Body of pancreas (tissue), 4 donors: ENCODE results near the gene SVEP1. TPM values are rescaled to one million over a fixed set of nuclear protein-coding genes. Genes with fewer than 3 reads are reported as not detected.

Experiments used
- ATAC-seq: fragments of 150-250 bp; one replicate; pipeline ENCODE4 v1.9.1; 2016
- DNase-seq, 4 donors: peaks; one replicate each; pipeline ENCODE4 v3.0.0-alpha.2; 2019
- H3K27ac ChIP-seq, 4 donors: fragments of 200-600 bp; sonication (generic); 1 replicate in 3 of 4; 2 replicates in 1 of 4; pipeline versions ENCODE4 v1.5.1 to v1.6.1; 2016 to 2019; ENCODE audit warnings: mild to moderate bottlenecking in 1 of 4, mixed read lengths in 1 of 4, moderate library complexity in 1 of 4
- H3K27me3 ChIP-seq, 2 donors: fragments of 200-600 bp; sonication (generic); one replicate each; pipeline ENCODE4 v1.6.0; 2016; ENCODE audit warnings: mild to moderate bottlenecking in 1 of 2
- H3K36me3 ChIP-seq, 2 donors: fragments of 200-600 bp; sonication (generic); replicated peaks in 1 of 2; 2 replicates each; pipeline ENCODE4 v1.5.1; 2016; ENCODE audit warnings: low read depth in 2 of 2; ENCODE audit not compliant: insufficient read depth in 1 of 2
- H3K4me1 ChIP-seq: fragments of 200-600 bp; sonication (generic); one replicate; pipeline ENCODE4 v1.6.0; 2016
- H3K4me3 ChIP-seq, 2 donors: fragments of 200-600 bp; sonication (generic); 1 replicate in 1 of 2; 2 replicates in 1 of 2; pipeline ENCODE4 v1.5.1; 2016 to 2019
- H3K9me3 ChIP-seq, 3 donors: fragments of 200-600 bp; sonication (generic); 1 replicate in 2 of 3; 2 replicates in 1 of 3; pipeline ENCODE4 v1.5.1; 2016
- POLR2A ChIP-seq, 3 donors: fragments of 450-650 bp; IDR thresholded peaks; one replicate each; pipeline ENCODE4 v1.6.1; 2016; ENCODE audit warnings: antibody characterized with exemption in 3 of 3, mild to moderate bottlenecking in 2 of 3
- WGBS, 2 donors: methylation state at CpG; one replicate each; pipeline ENCODE4 v1.1.5; 2017; 5-methylcytosine and 5-hydroxymethylcytosine counted together
- intact Hi-C: fragments of 100-400 bp; cut with DNase I; formaldehyde crosslinking; loops from one replicate; pipeline ENCODE4 v1.15.1; 2023
- total RNA-seq, 2 donors: library from RNA; depleted of rRNA; stranded (reverse); fragments of >200 nt; gene quantifications; one replicate each; pipeline ENCODE4 v1.1.0, GENCODE V29; 2016
- TF ChIP-seq, protein P1 (sequence below), 7 experiments: fragments of 450-650 bp in 4 of 7; fragments of 200-600 bp in 3 of 7; sonication (generic) in 3 of 7; IDR thresholded peaks; one replicate each; pipeline ENCODE4 v1.5.1; 2016 to 2019; ENCODE audit warnings: antibody characterized with exemption in 7 of 7

The SVEP1 gene
- total RNA-seq, 2 donors from 2014 or later = 23.7 to 34.0 TPM

DNA sequence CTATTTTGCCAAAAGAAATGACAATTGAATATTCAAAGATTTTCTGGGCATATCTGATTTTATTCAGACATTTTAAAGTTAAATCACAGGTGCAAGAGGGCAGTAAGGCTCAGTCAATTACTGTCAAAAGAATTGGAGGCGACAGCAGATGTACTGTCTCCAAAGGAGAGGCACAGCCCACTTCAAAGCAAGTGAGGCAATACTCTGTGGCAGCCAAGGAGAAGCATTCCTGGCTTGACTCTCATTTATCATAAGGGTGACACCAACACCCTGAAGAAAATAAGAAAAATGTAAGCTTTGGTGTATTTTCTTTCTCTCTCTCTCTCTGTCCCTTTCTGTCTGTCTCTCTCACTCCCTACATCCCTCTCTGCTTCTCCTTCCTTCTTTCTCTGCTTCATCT lies 93.3 kb downstream of the SVEP1 start:
- 77% methylated on average over 1 of the region's 1 CpG for WGBS, 2 donors

DNA sequence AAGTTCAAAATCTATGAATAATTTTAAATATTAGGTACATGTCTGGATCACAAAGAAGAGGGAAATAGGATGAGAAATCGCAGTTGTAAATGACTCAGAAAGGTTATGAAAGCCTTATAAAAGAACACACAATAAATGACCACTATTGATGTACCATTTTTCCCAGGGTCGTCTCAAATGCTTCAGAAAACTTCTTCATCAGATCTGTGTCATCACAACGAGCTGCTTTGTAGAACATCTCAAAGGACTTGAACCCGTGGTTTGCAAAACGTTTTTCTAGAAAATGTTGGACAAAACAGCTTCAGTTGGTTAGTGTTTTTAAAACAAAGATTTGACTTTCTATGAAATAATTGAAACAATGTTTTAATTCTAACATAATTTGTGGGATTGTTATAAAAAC lies 100.1 kb downstream of the SVEP1 start:
- 49 to 57% methylated on average over 5 of the region's 5 CpGs for WGBS, 2 donors

More for the DNA sequence above, 93.3 kb downstream of the SVEP1 start:
- ATAC-seq (no peak), DNase-seq (no peak)
- Histone ChIP-seq H3K4me3 (no peak overlapping the region), H3K27ac (no peak overlapping the region), H3K36me3 (no peaks in the 10 kb centered on the region), H3K4me1 (no peaks in the 10 kb centered on the region), H3K27me3 (no peaks in the 10 kb centered on the region), H3K9me3 (no peaks in the 10 kb centered on the region)
- TF ChIP-seq POLR2A (IDR thresholded peaks at IDR 0.05) = no peak
- TF ChIP-seq, protein P1, sequence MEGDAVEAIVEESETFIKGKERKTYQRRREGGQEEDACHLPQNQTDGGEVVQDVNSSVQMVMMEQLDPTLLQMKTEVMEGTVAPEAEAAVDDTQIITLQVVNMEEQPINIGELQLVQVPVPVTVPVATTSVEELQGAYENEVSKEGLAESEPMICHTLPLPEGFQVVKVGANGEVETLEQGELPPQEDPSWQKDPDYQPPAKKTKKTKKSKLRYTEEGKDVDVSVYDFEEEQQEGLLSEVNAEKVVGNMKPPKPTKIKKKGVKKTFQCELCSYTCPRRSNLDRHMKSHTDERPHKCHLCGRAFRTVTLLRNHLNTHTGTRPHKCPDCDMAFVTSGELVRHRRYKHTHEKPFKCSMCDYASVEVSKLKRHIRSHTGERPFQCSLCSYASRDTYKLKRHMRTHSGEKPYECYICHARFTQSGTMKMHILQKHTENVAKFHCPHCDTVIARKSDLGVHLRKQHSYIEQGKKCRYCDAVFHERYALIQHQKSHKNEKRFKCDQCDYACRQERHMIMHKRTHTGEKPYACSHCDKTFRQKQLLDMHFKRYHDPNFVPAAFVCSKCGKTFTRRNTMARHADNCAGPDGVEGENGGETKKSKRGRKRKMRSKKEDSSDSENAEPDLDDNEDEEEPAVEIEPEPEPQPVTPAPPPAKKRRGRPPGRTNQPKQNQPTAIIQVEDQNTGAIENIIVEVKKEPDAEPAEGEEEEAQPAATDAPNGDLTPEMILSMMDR (IDR thresholded peaks at IDR 0.05) = no peak
- intact Hi-C loops = no loop called here

DNA sequence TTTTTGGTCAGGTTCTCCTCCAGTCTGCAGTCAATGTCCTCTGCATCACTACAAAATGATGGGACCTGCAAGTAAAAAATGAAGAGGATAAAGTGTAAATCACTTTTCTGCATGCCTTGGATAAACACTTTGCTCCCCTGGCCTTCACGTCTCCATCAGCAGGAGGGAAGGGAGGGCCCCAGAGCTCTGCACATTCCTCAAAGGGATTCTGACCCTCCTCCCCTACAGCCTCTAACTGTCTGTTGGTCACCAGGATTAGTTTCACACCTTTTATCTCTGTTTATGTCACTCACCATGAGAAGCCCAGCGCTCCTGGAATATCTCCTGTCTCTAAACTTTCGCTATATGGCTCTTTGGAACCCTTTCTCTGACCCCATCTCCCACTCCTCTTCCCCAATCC lies 103.3 kb downstream of the SVEP1 start:
- 29 to 33% methylated on average over 3 of the region's 3 CpGs for WGBS, 2 donors
- H3K9me3 ChIP-seq = no peaks in the 10 kb centered on the region
- intact Hi-C loops = no loop called here
- H3K27ac ChIP-seq = no peak overlapping the region
- no peaks in the 10 kb centered on the region for H3K36me3 ChIP-seq
- no peaks in the 10 kb centered on the region for H3K4me1 ChIP-seq
- no peak overlapping the region for H3K4me3 ChIP-seq
- no peaks in the 10 kb centered on the region for H3K27me3 ChIP-seq
- no peak for ATAC-seq
- no peak for DNase-seq
- TF ChIP-seq POLR2A (IDR thresholded peaks at IDR 0.05) = no peak
- TF ChIP-seq, protein P1 (IDR thresholded peaks at IDR 0.05) = no peak

More for the DNA sequence above, 100.1 kb downstream of the SVEP1 start:
- no peaks in the 10 kb centered on the region for H3K36me3 ChIP-seq
- ATAC-seq (no peak), DNase-seq (no peak)
- H3K27me3 ChIP-seq = no peaks in the 10 kb centered on the region
- no peak overlapping the region for H3K4me3 ChIP-seq
- intact Hi-C loops = no loop called here
- no peak overlapping the region for H3K27ac ChIP-seq
- TF ChIP-seq, protein P1 (IDR thresholded peaks at IDR 0.05) = no peak
- TF ChIP-seq POLR2A (IDR thresholded peaks at IDR 0.05) = no peak
- H3K9me3 ChIP-seq = no peaks in the 10 kb centered on the region
- no peaks in the 10 kb centered on the region for H3K4me1 ChIP-seq

DNA sequence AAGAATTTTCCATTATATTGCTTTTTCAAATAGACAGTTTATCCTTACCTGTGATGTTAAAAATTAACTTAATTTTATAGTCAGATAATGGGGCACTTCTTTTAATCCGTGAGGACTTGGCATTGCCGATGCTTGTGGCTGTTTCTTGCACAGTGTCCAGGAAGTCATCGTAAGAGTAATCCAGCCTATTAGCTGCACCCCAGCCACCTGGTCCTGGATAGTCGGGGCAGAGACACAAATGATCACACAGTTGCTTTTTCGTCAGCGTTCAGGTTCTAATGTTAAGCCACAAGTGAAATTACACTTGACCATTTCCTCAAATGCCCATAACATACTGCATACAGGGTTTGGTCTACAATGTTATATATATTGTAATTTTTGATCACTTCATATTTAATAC lies 107.4 kb downstream of the SVEP1 start:
- DNase-seq = no peak
- no peak for ATAC-seq
- intact Hi-C loops = no loop called here
- Histone ChIP-seq H3K36me3 (no peaks in the 10 kb centered on the region), H3K9me3 (no peaks in the 10 kb centered on the region), H3K4me1 (no peaks in the 10 kb centered on the region), H3K27me3 (no peaks in the 10 kb centered on the region), H3K27ac (no peak overlapping the region), H3K4me3 (no peak overlapping the region)
- WGBS, 2 donors = 44 to 64% methylated on average over 6 of the region's 6 CpGs
- no peak for TF ChIP-seq POLR2A (IDR thresholded peaks at IDR 0.05)
- TF ChIP-seq, protein P1 (IDR thresholded peaks at IDR 0.05) = no peak

DNA sequence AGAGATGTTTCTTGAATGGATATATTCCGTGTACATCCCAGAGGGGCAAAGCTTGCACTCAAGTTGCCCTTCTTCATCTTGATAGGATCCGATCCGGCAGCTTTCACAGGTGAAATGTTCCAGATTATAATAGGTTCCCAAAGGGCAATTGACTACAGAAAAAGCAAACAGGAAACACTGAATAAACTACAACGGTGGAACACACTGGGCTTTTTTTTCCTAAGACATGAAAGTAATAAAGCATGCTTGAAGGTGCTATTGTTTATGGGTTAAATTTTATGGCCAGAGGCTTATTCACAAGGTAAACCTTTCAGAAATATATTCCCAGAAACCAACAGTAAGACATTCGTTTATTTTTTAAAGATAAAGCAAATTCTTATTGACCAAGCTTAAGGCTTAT lies 110.6 kb downstream of the SVEP1 start:
- ATAC-seq (no peak), DNase-seq (no peak)
- no peak overlapping the region for H3K27ac ChIP-seq
- H3K4me1 ChIP-seq = no peaks in the 10 kb centered on the region
- no peaks in the 10 kb centered on the region for H3K36me3 ChIP-seq
- 39 to 50% methylated on average over 5 of the region's 5 CpGs for WGBS, 2 donors
- no peak overlapping the region for H3K4me3 ChIP-seq
- H3K27me3 ChIP-seq = no peaks in the 10 kb centered on the region
- TF ChIP-seq, protein P1 (IDR thresholded peaks at IDR 0.05) = no peak
- TF ChIP-seq POLR2A (IDR thresholded peaks at IDR 0.05) = no peak
- intact Hi-C loops = no loop called here
- no peaks in the 10 kb centered on the region for H3K9me3 ChIP-seq
